Germinal center (tissue), 1 donor: ENCODE data around the gene ESRRB.
A peak's percentile ranks its signal among the peaks of the same experiment; 100 is the strongest.

Experiments used
- DNase-seq: peaks from one replicate; pipeline ENCODE4 v3.0.0; 2012; ENCODE audit warnings: mixed read lengths, low spot score

ESRRB gene

GRCh38 chr14:76450476-76450875, 74.5 kb downstream of the ESRRB start:
- no peak for DNase-seq

GRCh38 chr14:76456200-76456599, 80.3 kb downstream of the ESRRB start:
- peak; percentile 41 for DNase-seq

- DNase-seq = no peak
These were observed 81.1 kb downstream of the ESRRB start for GRCh38 chr14:76456891-76457586.

GRCh38 chr14:76457841-76458240, 81.9 kb downstream of the ESRRB start:
- no peak for DNase-seq

GRCh38 chr14:76461886-76462285, 85.9 kb downstream of the ESRRB start:
- DNase-seq = no peak

GRCh38 chr14:76462330-76462729, 86.4 kb downstream of the ESRRB start:
- DNase-seq = no peak

GRCh38 chr14:76463105-76463504, 87.2 kb downstream of the ESRRB start:
- no peak for DNase-seq

GRCh38 chr14:76464856-76465255, 88.9 kb downstream of the ESRRB start:
- no peak for DNase-seq

GRCh38 chr14:76465664-76466063, 89.7 kb downstream of the ESRRB start:
- DNase-seq = no peak

GRCh38 chr14:76467711-76468155, 91.8 kb downstream of the ESRRB start:
- DNase-seq = no peak

- no peak for DNase-seq
These were observed 96.3 kb downstream of the ESRRB start for GRCh38 chr14:76472199-76472723.

- DNase-seq = no peak
These were observed 97.7 kb downstream of the ESRRB start for GRCh38 chr14:76473481-76474263.

GRCh38 chr14:76480426-76480825, 104.5 kb downstream of the ESRRB start:
- no peak for DNase-seq

- no peak for DNase-seq
These were observed 108.4 kb downstream of the ESRRB start for GRCh38 chr14:76484355-76484754.

- DNase-seq = no peak
These were observed 110.4 kb downstream of the ESRRB start for GRCh38 chr14:76486251-76486743.

- no peak for DNase-seq
These were observed 112.6 kb downstream of the ESRRB start for GRCh38 chr14:76488551-76488950.

- no peak for DNase-seq
These were observed 113.7 kb downstream of the ESRRB start for GRCh38 chr14:76489667-76490066.

GRCh38 chr14:76490111-76490510, 114.2 kb downstream of the ESRRB start:
- no peak for DNase-seq

GRCh38 chr14:76490735-76491134, 114.8 kb downstream of the ESRRB start:
- no peak for DNase-seq

- DNase-seq = no peak
These were observed 115.4 kb downstream of the ESRRB start for GRCh38 chr14:76491172-76491930.

- no peak for DNase-seq
These were observed 120.0 kb downstream of the ESRRB start for GRCh38 chr14:76495983-76496382.

- no peak for DNase-seq
These were observed 120.7 kb downstream of the ESRRB start for GRCh38 chr14:76496595-76496994.
